ENCODE results near the gene LPCAT2.

- TF ChIP-seq JUND (CRISPR knock-in tag; IDR thresholded peaks at IDR 0.05) (no peak), HDAC6 (IDR thresholded peaks at IDR 0.05; ENCODE audit: low read depth, low read length) (no peak), ZNF143 (CRISPR knock-in tag; IDR thresholded peaks at IDR 0.05) (no peak), ARNT (IDR thresholded peaks at IDR 0.05) (no peak), TAF1 (CRISPR knock-in tag; IDR thresholded peaks at IDR 0.05) (no peak), EZH2 (conservative IDR thresholded peaks at IDR 0.05; ENCODE audit: low read depth, low read length) (no peak), SP4 (CRISPR knock-in tag; IDR thresholded peaks at IDR 0.05) (no peak), TEAD3 (CRISPR knock-in tag; optimal IDR thresholded peaks at IDR 0.05; ENCODE audit: borderline replicate concordance) (no peak), MTA1 (CRISPR knock-in tag; IDR thresholded peaks at IDR 0.05; ENCODE audit: borderline replicate concordance) (no peak), POLR2A (IDR thresholded peaks at IDR 0.05; ENCODE audit: insufficient read depth in 1 of 2, low read depth in 2 of 2, low read length in 2 of 2) (no peak), MAX (IDR thresholded peaks at IDR 0.05) (no peak)
Observed at GRCh38 chr16:55563797-55564196, 54.9 kb downstream of the LPCAT2 start.

Measured in HepG2 (cell line).